Thoracic aorta (tissue), 2 donors: ENCODE results near the gene HNRNPA0. TPM values are rescaled to one million over a fixed set of nuclear protein-coding genes. Genes with fewer than 3 reads are reported as not detected.

Experiments
- ATAC-seq: fragments of 150-250 bp; one replicate; pipeline ENCODE4 v1.8.0; 2017; ENCODE audit warnings: low read depth; ENCODE audit not compliant: insufficient number of reproducible peaks, low FRiP score
- DNase-seq: peaks from one replicate; pipeline ENCODE4 v3.0.0-alpha.2; 2020; ENCODE audit warnings: low spot score
- H3K27ac ChIP-seq, 2 donors: fragments of 200-600 bp; sonication (generic); 1 replicate in 1 of 2; 2 replicates in 1 of 2; pipeline ENCODE4 v1.5.1; 2016; ENCODE audit warnings: mild to moderate bottlenecking in 2 of 2, moderate library complexity in 2 of 2
- H3K27me3 ChIP-seq: fragments of 200-600 bp; sonication (generic); replicated peaks from 2 replicates; pipeline ENCODE4 v1.6.0; 2016; ENCODE audit warnings: mild to moderate bottlenecking; ENCODE audit not compliant: insufficient read depth
- H3K36me3 ChIP-seq: fragments of 200-600 bp; sonication (generic); one replicate; pipeline ENCODE4 v1.5.1; 2016
- H3K4me1 ChIP-seq, 2 donors: fragments of 200-600 bp; sonication (generic); 1 replicate in 1 of 2; 2 replicates in 1 of 2; pipeline versions ENCODE4 v1.5.1 to v1.6.0; 2016; ENCODE audit warnings: low read depth in 2 of 2, mild to moderate bottlenecking in 1 of 2; ENCODE audit not compliant: control insufficient read depth in 1 of 2
- H3K4me3 ChIP-seq: fragments of 200-600 bp; sonication (generic); 2 replicates; pipeline ENCODE4 v1.5.1; 2016; ENCODE audit warnings: mild to moderate bottlenecking
- H3K9me3 ChIP-seq: fragments of 200-600 bp; sonication (generic); 2 replicates; pipeline ENCODE4 v1.5.1; 2016
- total RNA-seq, 2 donors: library from RNA; depleted of rRNA; stranded (reverse); fragments of >200 nt; gene quantifications; one replicate each; pipeline versions ENCODE4 v1.1.0 to v1.2.3, GENCODE V29; 2016
- TF ChIP-seq, protein P1 (sequence below): fragments of 200-600 bp; sonication (generic); IDR thresholded peaks from one replicate; pipeline ENCODE4 v1.5.1; 2019; ENCODE audit warnings: antibody characterized with exemption

Gene HNRNPA0
- total RNA-seq, 2 donors from 2014 or later: 9.3 to 14.9 TPM

DNA sequence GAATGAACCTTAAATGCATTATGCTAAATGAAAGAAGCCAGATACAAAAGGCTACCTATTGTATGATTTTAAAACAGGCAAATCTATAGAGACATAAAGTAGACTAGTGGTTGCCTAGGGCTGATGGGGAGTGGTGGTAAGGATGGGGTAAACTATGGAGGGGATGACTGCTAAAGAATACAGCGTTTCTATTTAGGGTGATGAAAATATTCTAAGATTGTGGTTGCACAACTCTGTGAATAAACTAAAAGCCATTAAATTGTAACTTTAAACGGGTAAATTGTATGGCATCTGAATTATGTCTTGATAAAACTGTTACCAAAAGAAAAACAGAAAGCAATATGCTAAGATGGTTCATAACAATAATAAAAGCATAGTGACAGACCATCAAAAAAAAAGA, 39.7 kb downstream of the HNRNPA0 start:
- no peak for DNase-seq
- TF ChIP-seq, protein P1, sequence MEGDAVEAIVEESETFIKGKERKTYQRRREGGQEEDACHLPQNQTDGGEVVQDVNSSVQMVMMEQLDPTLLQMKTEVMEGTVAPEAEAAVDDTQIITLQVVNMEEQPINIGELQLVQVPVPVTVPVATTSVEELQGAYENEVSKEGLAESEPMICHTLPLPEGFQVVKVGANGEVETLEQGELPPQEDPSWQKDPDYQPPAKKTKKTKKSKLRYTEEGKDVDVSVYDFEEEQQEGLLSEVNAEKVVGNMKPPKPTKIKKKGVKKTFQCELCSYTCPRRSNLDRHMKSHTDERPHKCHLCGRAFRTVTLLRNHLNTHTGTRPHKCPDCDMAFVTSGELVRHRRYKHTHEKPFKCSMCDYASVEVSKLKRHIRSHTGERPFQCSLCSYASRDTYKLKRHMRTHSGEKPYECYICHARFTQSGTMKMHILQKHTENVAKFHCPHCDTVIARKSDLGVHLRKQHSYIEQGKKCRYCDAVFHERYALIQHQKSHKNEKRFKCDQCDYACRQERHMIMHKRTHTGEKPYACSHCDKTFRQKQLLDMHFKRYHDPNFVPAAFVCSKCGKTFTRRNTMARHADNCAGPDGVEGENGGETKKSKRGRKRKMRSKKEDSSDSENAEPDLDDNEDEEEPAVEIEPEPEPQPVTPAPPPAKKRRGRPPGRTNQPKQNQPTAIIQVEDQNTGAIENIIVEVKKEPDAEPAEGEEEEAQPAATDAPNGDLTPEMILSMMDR: no peak
- no peak for ATAC-seq
- no peak overlapping the region for H3K27ac ChIP-seq
- peaks cover 4 to 30% of the 10 kb centered on the region in 2 donors for H3K4me1 ChIP-seq
- H3K9me3 ChIP-seq: no peaks in the 10 kb centered on the region
- no peaks in the 10 kb centered on the region for H3K36me3 ChIP-seq
- no peaks in the 10 kb centered on the region for H3K27me3 ChIP-seq
- no peak overlapping the region for H3K4me3 ChIP-seq

DNA sequence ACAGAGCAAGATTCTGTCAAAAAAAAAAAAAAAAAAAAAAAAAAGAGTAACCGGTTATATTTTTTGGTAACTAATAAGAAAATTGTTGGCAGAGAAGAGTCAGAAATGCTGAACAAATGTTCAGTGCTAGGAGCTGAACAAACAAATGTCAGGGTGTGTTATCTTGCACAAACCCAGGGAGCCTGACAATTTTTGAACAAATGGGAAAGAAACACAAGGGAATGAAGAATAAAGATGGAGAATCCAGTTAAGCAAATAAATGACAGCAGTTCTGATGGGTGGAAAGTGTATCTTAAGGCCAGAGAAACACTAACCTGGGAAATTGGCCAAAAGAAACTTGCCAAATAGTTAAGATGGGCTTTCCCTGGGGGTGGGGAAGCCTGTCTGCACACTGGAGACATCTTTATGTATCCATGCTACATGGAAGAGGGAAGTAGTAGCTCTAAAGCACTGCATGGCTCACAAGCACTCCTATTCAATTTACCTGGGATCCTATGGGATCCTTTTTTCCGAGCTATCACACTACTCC, 42.0 kb downstream of the HNRNPA0 start:
- H3K36me3 ChIP-seq: no peaks in the 10 kb centered on the region
- H3K9me3 ChIP-seq: no peaks in the 10 kb centered on the region
- no peak for DNase-seq
- no peak for ATAC-seq
- no peak overlapping the region for H3K27ac ChIP-seq
- H3K4me3 ChIP-seq: no peak overlapping the region
- TF ChIP-seq, protein P1: no peak
- no peaks in the 10 kb centered on the region for H3K27me3 ChIP-seq
- peaks cover 4 to 32% of the 10 kb centered on the region in 2 donors for H3K4me1 ChIP-seq

GRCh38 chr5:137710086-137710485, 44.1 kb downstream of the HNRNPA0 start:
- H3K9me3 ChIP-seq: no peaks in the 10 kb centered on the region
- no peak for ATAC-seq
- H3K4me3 ChIP-seq: no peak overlapping the region
- H3K36me3 ChIP-seq: no peaks in the 10 kb centered on the region
- TF ChIP-seq, protein P1: no peak
- no peaks in the 10 kb centered on the region for H3K27me3 ChIP-seq
- H3K27ac ChIP-seq: no peak overlapping the region
- peaks cover 4 to 26% of the 10 kb centered on the region in 2 donors for H3K4me1 ChIP-seq
- DNase-seq: no peak

DNA sequence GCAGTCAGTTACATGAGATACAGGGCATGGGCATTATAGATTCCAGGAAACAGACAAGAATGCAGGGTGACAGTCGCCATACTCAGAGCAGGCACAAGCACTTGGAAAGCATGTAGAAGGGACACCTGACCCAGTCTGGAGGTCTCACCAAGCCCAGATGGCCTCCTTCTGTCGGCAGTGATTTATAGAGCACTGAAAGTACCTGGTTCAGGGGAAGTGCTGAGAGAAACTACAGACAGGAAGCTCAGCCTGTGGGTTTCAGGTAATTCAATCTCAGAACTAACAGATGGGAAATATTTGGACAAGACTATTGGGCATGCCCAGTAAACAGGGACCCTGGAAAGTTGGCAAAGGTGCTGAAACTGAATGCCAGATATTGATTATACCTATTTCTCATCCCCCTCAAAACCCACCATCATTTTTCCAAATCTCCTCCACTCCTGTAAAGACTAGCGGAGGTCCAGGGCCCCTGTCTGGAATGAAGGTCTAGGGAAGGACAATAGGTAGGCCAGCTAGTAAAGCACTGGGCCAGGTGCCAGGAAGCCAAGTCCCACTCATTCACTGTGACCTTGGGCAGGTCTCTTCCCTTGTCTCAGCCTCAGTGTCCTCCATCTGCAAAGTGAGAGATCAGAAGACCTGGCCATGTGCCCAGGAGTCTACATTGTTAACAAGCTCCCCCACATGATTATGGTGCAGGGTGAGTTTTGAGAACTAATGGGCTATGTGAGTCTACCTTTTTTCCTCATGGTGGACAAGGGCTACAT, 45.2 kb downstream of the HNRNPA0 start:
- Histone ChIP-seq H3K4me3 (no peak overlapping the region), H3K9me3 (no peaks in the 10 kb centered on the region), H3K4me1 (peaks cover 0 to 21% of the 10 kb centered on the region in 2 donors), H3K27ac (no peak overlapping the region), H3K36me3 (no peaks in the 10 kb centered on the region), H3K27me3 (no peaks in the 10 kb centered on the region)
- ATAC-seq: no peak
- DNase-seq: no peak
- TF ChIP-seq, protein P1: no peak

DNA sequence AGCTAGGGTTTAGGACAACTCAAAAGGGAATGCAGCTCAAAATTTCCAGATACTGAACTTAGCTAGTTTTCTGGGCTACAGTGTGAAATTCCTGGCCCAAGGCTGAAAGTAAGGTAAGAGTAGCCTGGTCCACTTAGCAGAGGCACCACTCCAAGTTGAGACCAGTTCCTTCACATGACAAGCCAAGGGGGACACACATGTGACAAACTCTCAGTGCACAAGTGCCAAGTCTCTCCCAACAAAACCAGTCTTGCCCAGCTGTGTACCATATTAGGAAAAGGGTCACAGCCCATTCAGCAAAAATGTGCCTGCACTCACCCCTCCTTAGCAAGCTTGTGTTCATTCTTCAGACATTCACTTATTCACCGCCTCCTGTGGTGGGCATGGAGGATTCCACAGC, 46.1 kb downstream of the HNRNPA0 start:
- Histone ChIP-seq H3K27ac (no peak overlapping the region), H3K36me3 (peaks cover 3% of the 10 kb centered on the region), H3K4me1 (peaks cover 0 to 21% of the 10 kb centered on the region in 2 donors), H3K9me3 (no peaks in the 10 kb centered on the region), H3K27me3 (no peaks in the 10 kb centered on the region), H3K4me3 (no peak overlapping the region)
- DNase-seq (no peak), ATAC-seq (no peak)
- TF ChIP-seq, protein P1: no peak
